COLO668 (cell line): Measurements from ENCODE around the gene ANO8.
"Not testable (repeated sequence)": the region's sequence is repeated elsewhere in the genome, so short reads cannot be mapped to it uniquely, and the experiment has no call there.

Source experiments
- DNase-seq: peaks from one replicate; lab custom pipeline; 2025; ENCODE audit not compliant: unreplicated experiment; lab: John Stamatoyannopoulos, UW

Gene ANO8

GRCh38 chr19:17294051-17294891 lies 40.4 kb downstream of the ANO8 start:
- DNase-seq, result peak; percentile 34

GRCh38 chr19:17293605-17294004 lies 41.0 kb downstream of the ANO8 start:
- DNase-seq, result no peak

GRCh38 chr19:17292301-17293074 lies 42.2 kb downstream of the ANO8 start:
- DNase-seq, result peak; percentile 24

- peak; percentile 6 for DNase-seq
Measured at GRCh38 chr19:17289489-17289888, 45.2 kb downstream of the ANO8 start.

- DNase-seq, result no peak
Measured at GRCh38 chr19:17286752-17287151, 47.9 kb downstream of the ANO8 start.

- no peak for DNase-seq
Measured at GRCh38 chr19:17286263-17286662, 48.4 kb downstream of the ANO8 start.

- DNase-seq, result no peak
Measured at GRCh38 chr19:17285415-17286135, 49.1 kb downstream of the ANO8 start.

- DNase-seq, result no peak
Measured at GRCh38 chr19:17283504-17283996, 51.1 kb downstream of the ANO8 start.

- DNase-seq, result peak; percentile 91
Measured at GRCh38 chr19:17282488-17283125, 52.0 kb downstream of the ANO8 start.

- DNase-seq, result peak; percentile 29
Measured at GRCh38 chr19:17281391-17282304, 53.0 kb downstream of the ANO8 start, which contains the start of gene ANKLE1. TSS of gene ANKLE1 (plus strand) at chr19:17281901. CDS start at chr19:17281921, 20 bp downstream.

- DNase-seq, result no peak
Measured at GRCh38 chr19:17279436-17279835, 55.2 kb downstream of the ANO8 start.

- no peak for DNase-seq
Measured at GRCh38 chr19:17275441-17276175, 59.0 kb downstream of the ANO8 start.

- DNase-seq, result not testable (repeated sequence)
Measured at GRCh38 chr19:17274892-17275291, 59.8 kb downstream of the ANO8 start.
